Parathyroid adenoma (tissue), 2 donors: Measurements from ENCODE around the gene DGKI.

Source experiments
- H2AFZ ChIP-seq: fragments of 300-600 bp; sonication (generic); one replicate; pipeline ENCODE4 v1.7.0; 2017; ENCODE audit warnings: antibody characterized with exemption, mild to moderate bottlenecking
- H3K27ac ChIP-seq: fragments of 300-600 bp; sonication (generic); one replicate; pipeline ENCODE4 v1.7.0; 2017
- H3K27me3 ChIP-seq: fragments of 300-600 bp; sonication (generic); one replicate; pipeline ENCODE4 v1.7.0; 2017; ENCODE audit warnings: low read length; ENCODE audit not compliant: control insufficient read depth, insufficient read depth
- H3K36me3 ChIP-seq: fragments of 300-600 bp; sonication (generic); one replicate; pipeline ENCODE4 v1.7.0; 2017; ENCODE audit warnings: low read length; ENCODE audit not compliant: control insufficient read depth, insufficient read depth
- H3K4me1 ChIP-seq: fragments of 300-600 bp; sonication (generic); one replicate; pipeline ENCODE4 v1.7.0; 2017; ENCODE audit warnings: control low read depth
- H3K4me2 ChIP-seq: fragments of 300-600 bp; sonication (generic); one replicate; pipeline ENCODE4 v1.7.0; 2017; ENCODE audit warnings: low read length
- H3K4me3 ChIP-seq: fragments of 300-600 bp; sonication (generic); one replicate; pipeline ENCODE4 v1.7.0; 2017; ENCODE audit warnings: low read depth, low read length
- H3K79me2 ChIP-seq: fragments of 300-600 bp; sonication (generic); one replicate; pipeline ENCODE4 v1.7.0; 2017; ENCODE audit warnings: control low read depth
- H3K9ac ChIP-seq: fragments of 300-600 bp; sonication (generic); one replicate; pipeline ENCODE4 v1.7.0; 2017; ENCODE audit warnings: mild to moderate bottlenecking
- H3K9me3 ChIP-seq: fragments of 300-600 bp; sonication (generic); one replicate; pipeline ENCODE4 v1.7.0; 2017; ENCODE audit warnings: low read length; ENCODE audit not compliant: control insufficient read depth
- TF ChIP-seq, protein P1 (sequence below): fragments of 300-600 bp; sonication (generic); IDR thresholded peaks from one replicate; pipeline ENCODE4 v1.7.0; 2017; ENCODE audit warnings: antibody characterized with exemption, mild to moderate bottlenecking
- donor health status: primary hyperparathyroidism.

DGKI gene

DNA sequence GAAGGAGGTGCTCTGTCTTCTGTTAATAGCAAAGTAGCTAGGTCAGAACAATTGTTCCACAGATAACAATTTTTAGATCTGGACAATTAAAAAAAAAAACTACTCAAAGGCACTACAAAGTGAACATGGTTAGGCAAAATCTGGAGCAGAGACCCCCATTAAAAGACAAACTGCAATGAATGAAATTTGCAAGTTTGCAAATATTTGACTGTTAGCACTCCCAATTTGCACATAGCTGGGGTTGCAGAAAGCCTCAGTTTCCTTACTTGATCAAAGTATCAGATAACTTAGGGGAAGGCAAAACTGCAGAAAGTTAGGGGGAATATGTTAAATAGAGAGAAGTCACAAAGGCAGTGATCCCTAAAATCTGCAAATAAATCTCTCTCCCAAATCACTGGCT is 68.3 kb downstream of the DGKI start:
- no peaks in the 10 kb centered on the region for H3K9me3 ChIP-seq
- no peaks in the 10 kb centered on the region for H3K79me2 ChIP-seq
- H3K4me1 ChIP-seq, result no peaks in the 10 kb centered on the region
- TF ChIP-seq, protein P1, sequence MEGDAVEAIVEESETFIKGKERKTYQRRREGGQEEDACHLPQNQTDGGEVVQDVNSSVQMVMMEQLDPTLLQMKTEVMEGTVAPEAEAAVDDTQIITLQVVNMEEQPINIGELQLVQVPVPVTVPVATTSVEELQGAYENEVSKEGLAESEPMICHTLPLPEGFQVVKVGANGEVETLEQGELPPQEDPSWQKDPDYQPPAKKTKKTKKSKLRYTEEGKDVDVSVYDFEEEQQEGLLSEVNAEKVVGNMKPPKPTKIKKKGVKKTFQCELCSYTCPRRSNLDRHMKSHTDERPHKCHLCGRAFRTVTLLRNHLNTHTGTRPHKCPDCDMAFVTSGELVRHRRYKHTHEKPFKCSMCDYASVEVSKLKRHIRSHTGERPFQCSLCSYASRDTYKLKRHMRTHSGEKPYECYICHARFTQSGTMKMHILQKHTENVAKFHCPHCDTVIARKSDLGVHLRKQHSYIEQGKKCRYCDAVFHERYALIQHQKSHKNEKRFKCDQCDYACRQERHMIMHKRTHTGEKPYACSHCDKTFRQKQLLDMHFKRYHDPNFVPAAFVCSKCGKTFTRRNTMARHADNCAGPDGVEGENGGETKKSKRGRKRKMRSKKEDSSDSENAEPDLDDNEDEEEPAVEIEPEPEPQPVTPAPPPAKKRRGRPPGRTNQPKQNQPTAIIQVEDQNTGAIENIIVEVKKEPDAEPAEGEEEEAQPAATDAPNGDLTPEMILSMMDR, result no peak
- H2AFZ ChIP-seq, result no peak overlapping the region
- H3K36me3 ChIP-seq, result no peaks in the 10 kb centered on the region
- H3K4me3 ChIP-seq, result no peak overlapping the region
- no peak overlapping the region for H3K27ac ChIP-seq
- no peak overlapping the region for H3K9ac ChIP-seq
- no peaks in the 10 kb centered on the region for H3K27me3 ChIP-seq
- no peak overlapping the region for H3K4me2 ChIP-seq

DNA sequence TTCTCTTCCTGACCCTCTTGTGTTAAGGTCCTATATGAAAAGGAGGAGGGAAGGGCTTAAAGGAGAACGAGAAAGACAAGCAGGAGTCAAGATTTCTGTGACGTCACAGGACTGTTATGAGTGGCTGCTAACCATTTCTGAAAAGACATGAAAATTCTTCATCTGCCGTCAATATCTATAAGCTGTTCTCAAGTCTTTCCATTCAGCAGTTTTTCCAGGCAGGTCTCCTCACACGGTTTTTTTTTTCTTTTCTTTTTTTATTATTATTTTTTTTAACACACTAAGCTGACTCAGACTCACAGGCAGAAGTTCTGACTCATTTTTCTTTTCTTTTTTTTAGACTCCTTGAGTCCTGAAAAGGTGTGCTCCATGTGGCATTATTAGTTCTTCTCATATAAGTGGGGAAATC is 72.0 kb downstream of the DGKI start:
- H3K4me3 ChIP-seq, result no peak overlapping the region
- H3K27me3 ChIP-seq, result no peaks in the 10 kb centered on the region

DNA sequence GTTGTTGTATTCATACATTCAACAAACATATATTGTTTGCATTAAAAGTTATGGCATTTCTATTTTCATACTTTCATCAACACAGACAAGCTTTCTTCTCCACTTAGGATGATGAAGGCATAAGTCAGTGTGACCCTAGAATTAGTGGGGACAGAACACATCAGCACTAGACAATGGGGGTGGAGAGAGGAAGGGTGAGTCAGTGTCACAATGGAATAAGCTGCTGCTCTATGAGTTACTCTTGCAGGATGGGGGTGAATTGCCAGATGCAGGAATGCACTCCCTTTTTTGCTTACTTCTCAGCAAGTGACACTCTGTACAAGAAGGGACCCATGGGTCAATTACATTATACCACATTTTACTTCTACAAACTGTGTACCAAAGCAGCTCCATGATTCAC is 74.0 kb downstream of the DGKI start:
- Histone ChIP-seq H3K79me2 (no peaks in the 10 kb centered on the region), H3K4me1 (no peaks in the 10 kb centered on the region), H3K9me3 (no peaks in the 10 kb centered on the region), H3K27me3 (no peaks in the 10 kb centered on the region), H2AFZ (no peak overlapping the region), H3K4me2 (no peak overlapping the region), H3K36me3 (no peaks in the 10 kb centered on the region), H3K9ac (no peak overlapping the region), H3K4me3 (no peak overlapping the region), H3K27ac (no peak overlapping the region)
- TF ChIP-seq, protein P1, result no peak

More for the DNA sequence above, 72.0 kb downstream of the DGKI start:
- Histone ChIP-seq H3K4me2 (no peak overlapping the region), H3K9me3 (no peaks in the 10 kb centered on the region), H3K36me3 (no peaks in the 10 kb centered on the region), H3K4me1 (no peaks in the 10 kb centered on the region), H3K27ac (no peak overlapping the region), H3K79me2 (no peaks in the 10 kb centered on the region), H3K9ac (no peak overlapping the region), H2AFZ (no peak overlapping the region)
- TF ChIP-seq, protein P1, result no peak

DNA sequence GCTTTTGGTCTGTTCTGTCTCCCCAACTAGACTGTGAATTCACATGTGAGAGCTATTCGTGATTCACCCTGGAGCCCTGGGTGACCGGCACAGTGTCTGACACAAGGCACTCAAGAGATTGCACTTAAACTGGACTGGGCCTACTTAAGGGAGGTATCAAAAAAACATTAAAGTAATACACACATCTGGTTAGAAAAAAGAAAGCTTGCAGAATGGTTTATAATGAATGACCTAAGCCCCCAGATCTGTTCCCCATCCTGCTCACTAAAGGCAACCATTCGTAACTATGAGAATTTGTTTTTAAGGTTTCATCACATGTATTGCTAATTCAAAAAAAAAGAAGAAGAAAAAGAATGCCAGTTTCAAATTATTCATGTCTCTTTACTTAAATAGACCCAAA is 74.5 kb downstream of the DGKI start:
- Histone ChIP-seq H3K9ac (no peak overlapping the region), H3K36me3 (no peaks in the 10 kb centered on the region), H3K9me3 (no peaks in the 10 kb centered on the region), H3K79me2 (no peaks in the 10 kb centered on the region), H3K4me1 (no peaks in the 10 kb centered on the region), H3K27ac (no peak overlapping the region), H3K4me2 (no peak overlapping the region), H3K4me3 (no peak overlapping the region), H3K27me3 (no peaks in the 10 kb centered on the region), H2AFZ (no peak overlapping the region)
- TF ChIP-seq, protein P1, result no peak

DNA sequence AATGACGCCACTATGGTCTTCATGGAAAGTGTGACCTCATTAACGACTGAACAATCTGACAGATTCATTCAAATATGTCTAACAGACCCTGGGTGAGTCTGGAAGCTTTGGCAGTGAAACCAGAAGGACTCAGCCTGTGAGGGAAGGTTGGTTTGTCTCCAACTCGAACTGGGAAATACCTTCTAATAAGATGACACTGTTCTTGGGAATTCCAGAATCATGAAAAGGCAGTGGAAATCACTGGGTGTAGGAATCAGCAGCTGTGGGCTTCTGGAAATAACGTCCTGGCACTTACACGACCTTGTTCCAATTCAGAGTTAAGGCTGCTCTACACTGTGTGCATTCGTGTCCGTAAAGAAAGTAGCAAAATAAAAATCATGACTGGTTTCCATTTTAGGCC is 75.1 kb downstream of the DGKI start:
- H3K27ac ChIP-seq, result no peak overlapping the region
- TF ChIP-seq, protein P1, result no peak
- H3K4me3 ChIP-seq, result no peak overlapping the region

More for the DNA sequence above, 75.1 kb downstream of the DGKI start:
- Histone ChIP-seq H3K27me3 (no peaks in the 10 kb centered on the region), H3K4me2 (no peak overlapping the region), H3K9ac (no peak overlapping the region), H3K4me1 (no peaks in the 10 kb centered on the region), H3K9me3 (no peaks in the 10 kb centered on the region), H3K79me2 (no peaks in the 10 kb centered on the region), H2AFZ (no peak overlapping the region), H3K36me3 (no peaks in the 10 kb centered on the region)
